GM20431 (cell line): ENCODE results near the gene ASPA.
"Not testable (repeated sequence)": the region's sequence is repeated elsewhere in the genome, so short reads cannot be mapped to it uniquely, and the experiment has no call there.

Experiments used
- in situ Hi-C: fragments of 300-500 bp; cut with MseI, MboI; formaldehyde crosslinking; loops from one replicate; pipeline ENCODE4 v1.15.0; 2020; ENCODE audit warnings: low sequenced_read_pairs; ENCODE audit not compliant: unreplicated experiment

Gene ASPA

GRCh38 chr17:3506054-3506453, 30.3 kb downstream of the ASPA start:
- in situ Hi-C loops, result no loop called here

- in situ Hi-C loops, result no loop called here
Measured at GRCh38 chr17:3507071-3507470, 31.3 kb downstream of the ASPA start.

GRCh38 chr17:3507869-3508268, 32.1 kb downstream of the ASPA start:
- in situ Hi-C loops, result no loop called here

- in situ Hi-C loops, result no loop called here
Measured at GRCh38 chr17:3510090-3510489, 34.3 kb downstream of the ASPA start.

- in situ Hi-C loops, result no loop called here
Measured at GRCh38 chr17:3511852-3512504, 36.2 kb downstream of the ASPA start.

GRCh38 chr17:3512505-3513171, 36.8 kb downstream of the ASPA start:
- in situ Hi-C loops, result no loop called here

- in situ Hi-C loops, result no loop called here
Measured at GRCh38 chr17:3513305-3514035, 37.7 kb downstream of the ASPA start.

- in situ Hi-C loops, result not testable (repeated sequence)
Measured at GRCh38 chr17:3514167-3514566, 38.4 kb downstream of the ASPA start.

GRCh38 chr17:3514873-3515272, 39.1 kb downstream of the ASPA start:
- in situ Hi-C loops, result no loop called here

- in situ Hi-C loops, result not testable (repeated sequence)
Measured at GRCh38 chr17:3519472-3519871, 43.7 kb downstream of the ASPA start.

- in situ Hi-C loops, result no loop called here
Measured at GRCh38 chr17:3524024-3524423, 48.2 kb downstream of the ASPA start.

GRCh38 chr17:3526491-3526890, 50.7 kb downstream of the ASPA start:
- in situ Hi-C loops, result no loop called here

- in situ Hi-C loops, result no loop called here
Measured at GRCh38 chr17:3526971-3527370, 51.2 kb downstream of the ASPA start.

GRCh38 chr17:3527468-3527867, 51.7 kb downstream of the ASPA start:
- in situ Hi-C loops, result no loop called here

GRCh38 chr17:3527896-3528295, 52.1 kb downstream of the ASPA start:
- in situ Hi-C loops, result no loop called here

GRCh38 chr17:3528403-3528851, 52.6 kb downstream of the ASPA start:
- in situ Hi-C loops, result no loop called here

GRCh38 chr17:3528880-3529511, 53.2 kb downstream of the ASPA start:
- in situ Hi-C loops, result no loop called here

GRCh38 chr17:3529817-3530741, 54.3 kb downstream of the ASPA start:
- in situ Hi-C loops, result no loop called here

GRCh38 chr17:3531266-3532101, 55.7 kb downstream of the ASPA start:
- in situ Hi-C loops, result no loop called here
